ENCODE results near the gene RXRA. TPM values are rescaled to one million over a fixed set of nuclear protein-coding genes. Genes with fewer than 3 reads are reported as not detected.

RXRA gene
- total and polyA plus RNA-seq, 2 of the 13 experiments (the other 11 are each of a cell fraction or from before 2014, with no cell fraction given), result 18.9 to 29.2 TPM

GRCh38 chr9:134369416-134370212 is 43.4 kb downstream of the RXRA start (continued):
- TF ChIP-seq GMEB2 (CRISPR knock-in tag; IDR thresholded peaks at IDR 0.05; ENCODE audit: low read depth), result no peak
- TF ChIP-seq ZNF142 (CRISPR knock-in tag; IDR thresholded peaks at IDR 0.05), result no peak
- no peak for TF ChIP-seq MTERF4 (CRISPR knock-in tag; IDR thresholded peaks at IDR 0.05)
- TF ChIP-seq ZNF337 (CRISPR knock-in tag; IDR thresholded peaks at IDR 0.05; ENCODE audit: borderline replicate concordance, low read depth), result no peak
- no peak for TF ChIP-seq ZNF446 (CRISPR knock-in tag; IDR thresholded peaks at IDR 0.05)
- no peak for TF ChIP-seq ZNF703 (CRISPR knock-in tag; IDR thresholded peaks at IDR 0.05; ENCODE audit: borderline replicate concordance)
- TF ChIP-seq SP5 (CRISPR knock-in tag; IDR thresholded peaks at IDR 0.05; ENCODE audit: borderline replicate concordance, low read depth), result peak; percentile 63; the same call in 1 of the 2 replicates
- TF ChIP-seq KLF12 (CRISPR knock-in tag; IDR thresholded peaks at IDR 0.05; ENCODE audit: borderline replicate concordance), result no peak
- no peak for TF ChIP-seq ZNF383 (CRISPR knock-in tag; IDR thresholded peaks at IDR 0.05; ENCODE audit: borderline replicate concordance)
- no peak for TF ChIP-seq SMARCE1 (IDR thresholded peaks at IDR 0.05; ENCODE audit: borderline replicate concordance)
- TF ChIP-seq MYC (CRISPR knock-in tag; IDR thresholded peaks at IDR 0.05; ENCODE audit: borderline replicate concordance), result peak; percentile 89
- no peak for TF ChIP-seq ZNF441 (CRISPR knock-in tag; IDR thresholded peaks at IDR 0.05; ENCODE audit: borderline replicate concordance)
- no peak for TF ChIP-seq HOXA9 (CRISPR knock-in tag; IDR thresholded peaks at IDR 0.05; ENCODE audit: borderline replicate concordance)
- no peak for TF ChIP-seq ZNF564 (CRISPR knock-in tag; IDR thresholded peaks at IDR 0.05)
- TF ChIP-seq KAT8 (CRISPR knock-in tag; IDR thresholded peaks at IDR 0.05), result no peak
- TF ChIP-seq KDM4B (CRISPR knock-in tag; IDR thresholded peaks at IDR 0.05), result no peak
- TF ChIP-seq HOXD1 (CRISPR knock-in tag; IDR thresholded peaks at IDR 0.05), result no peak
- TF ChIP-seq ZNF512 (CRISPR knock-in tag; IDR thresholded peaks at IDR 0.05), result no peak
